ENCODE results near the gene MRPL38. TPM values are rescaled to one million over a fixed set of nuclear protein-coding genes. Genes with fewer than 3 reads are reported as not detected.

The MRPL38 gene
- total RNA-seq, 1 experiment from 2014 or later: 108 TPM

- H3K4me2 ChIP-seq (ENCODE audit: insufficient read depth, insufficient read length, low read length): peak overlapping the region; percentile 63
- no peaks in the 10 kb centered on the region for H3K79me1 ChIP-seq (ENCODE audit: insufficient read depth, low read depth, low read length, poor library complexity, severe bottlenecking)
- DNase-seq: peak; percentile 76
- peaks cover 8 to 44% (median 32%) of the 10 kb centered on the region in 3 experiments for H3K36me3 Mint-ChIP-seq (ENCODE audit: insufficient read depth in 1 of 3, low read depth in 3 of 3)
- H3K18ac ChIP-seq (ENCODE audit: insufficient read length, low read depth, low read length): no peak overlapping the region
- no peak overlapping the region for H2BK20ac ChIP-seq (ENCODE audit: low read depth, low read length, poor library complexity, severe bottlenecking)
- no peaks in the 10 kb centered on the region; the same call in 1 of the 2 replicates for H3K4me1 ChIP-seq (ENCODE audit: insufficient read depth, low read length)
- no peaks in the 10 kb centered on the region; the same call in 1 of the 2 replicates for H3K27me3 Mint-ChIP-seq (ENCODE audit: low read depth)
- no peaks in the 10 kb centered on the region for H3K79me2 ChIP-seq (ENCODE audit: insufficient read depth, low read length)
- peak overlapping the region; percentile 37 for H3K9ac ChIP-seq (ENCODE audit: extremely low read depth, insufficient read length, low read length)
- no CpG with 5 or more reads among the region's 28 CpGs for WGBS (ENCODE audit: extremely low coverage, insufficient read length, low lambda C conversion rate)
- H3K27me3 ChIP-seq (ENCODE audit: insufficient read depth, low read length): no peaks in the 10 kb centered on the region
- TF ChIP-seq, protein P1, sequence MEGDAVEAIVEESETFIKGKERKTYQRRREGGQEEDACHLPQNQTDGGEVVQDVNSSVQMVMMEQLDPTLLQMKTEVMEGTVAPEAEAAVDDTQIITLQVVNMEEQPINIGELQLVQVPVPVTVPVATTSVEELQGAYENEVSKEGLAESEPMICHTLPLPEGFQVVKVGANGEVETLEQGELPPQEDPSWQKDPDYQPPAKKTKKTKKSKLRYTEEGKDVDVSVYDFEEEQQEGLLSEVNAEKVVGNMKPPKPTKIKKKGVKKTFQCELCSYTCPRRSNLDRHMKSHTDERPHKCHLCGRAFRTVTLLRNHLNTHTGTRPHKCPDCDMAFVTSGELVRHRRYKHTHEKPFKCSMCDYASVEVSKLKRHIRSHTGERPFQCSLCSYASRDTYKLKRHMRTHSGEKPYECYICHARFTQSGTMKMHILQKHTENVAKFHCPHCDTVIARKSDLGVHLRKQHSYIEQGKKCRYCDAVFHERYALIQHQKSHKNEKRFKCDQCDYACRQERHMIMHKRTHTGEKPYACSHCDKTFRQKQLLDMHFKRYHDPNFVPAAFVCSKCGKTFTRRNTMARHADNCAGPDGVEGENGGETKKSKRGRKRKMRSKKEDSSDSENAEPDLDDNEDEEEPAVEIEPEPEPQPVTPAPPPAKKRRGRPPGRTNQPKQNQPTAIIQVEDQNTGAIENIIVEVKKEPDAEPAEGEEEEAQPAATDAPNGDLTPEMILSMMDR (conservative IDR thresholded peaks at IDR 0.05): peak; percentile 64
- H3K4ac ChIP-seq (ENCODE audit: low read depth, low read length): no peak overlapping the region
- H3K27ac ChIP-seq (ENCODE audit: insufficient read length, low read depth, low read length): no peak overlapping the region
- H4K91ac ChIP-seq (ENCODE audit: insufficient read length, low read depth, low read length): no peak overlapping the region
- H3K14ac ChIP-seq (ENCODE audit: insufficient read depth, low read length): peak overlapping the region; percentile 7
- H4K5ac ChIP-seq (ENCODE audit: insufficient read length, low read depth, low read length): no peak overlapping the region
- no peak overlapping the region for H4K8ac ChIP-seq (replicated peaks; ENCODE audit: insufficient read length, low read depth, low read length)
- no peaks in the 10 kb centered on the region for H4K20me1 ChIP-seq (ENCODE audit: control insufficient read depth, insufficient read depth, insufficient read length)
- H3K4me3 Mint-ChIP-seq: peak overlapping the region; percentile 76 to 84
- H2BK5ac ChIP-seq (ENCODE audit: insufficient read length, low read length): no peak overlapping the region
- H2BK12ac ChIP-seq (ENCODE audit: insufficient read length, low read depth, low read length): no peak overlapping the region
- H2AK5ac ChIP-seq (ENCODE audit: insufficient read length, low read length): no peak overlapping the region
- no peak overlapping the region for H2AFZ ChIP-seq (ENCODE audit: low read length)
- H2BK120ac ChIP-seq (ENCODE audit: low read depth, low read length, poor library complexity, severe bottlenecking): no peak overlapping the region
- H3K23ac ChIP-seq (ENCODE audit: insufficient read length, low read depth, low read length): no peak overlapping the region
- no peaks in the 10 kb centered on the region for H3K9me3 Mint-ChIP-seq
- no peak overlapping the region for H3K56ac ChIP-seq (ENCODE audit: insufficient read length, low read depth, low read length)
- H3T11ph ChIP-seq (ENCODE audit: low read length): no peak overlapping the region
- peak overlapping the region; percentile 41 to 77 (median 50); a peak in 6 of 7 replicates for H3K27ac Mint-ChIP-seq
- H3K4me1 Mint-ChIP-seq: peaks cover 25 to 28% of the 10 kb centered on the region in 2 experiments
- no peaks in the 10 kb centered on the region for H3K9me3 ChIP-seq (ENCODE audit: control insufficient read depth, low read depth, low read length)
- H3K23me2 ChIP-seq (ENCODE audit: insufficient read length, low read depth, low read length, poor library complexity, severe bottlenecking): peaks cover 8% of the 10 kb centered on the region
- no peak overlapping the region for H2BK15ac ChIP-seq (ENCODE audit: low read depth, low read length)
Observed at GRCh38 chr17:75895370-75896155, 9.1 kb downstream of the MRPL38 start.
